GM19452 (cell line): ENCODE results near the gene OR10H2.
"Not testable (repeated sequence)": the region's sequence is repeated elsewhere in the genome, so short reads cannot be mapped to it uniquely, and the experiment has no call there.

Experiments
- ATAC-seq: cut with Tn5 transposase; IDR thresholded peaks from one replicate; pipeline ENCODE4 v1.9.1; 2021; ENCODE audit not compliant: unreplicated experiment

Gene OR10H2

DNA sequence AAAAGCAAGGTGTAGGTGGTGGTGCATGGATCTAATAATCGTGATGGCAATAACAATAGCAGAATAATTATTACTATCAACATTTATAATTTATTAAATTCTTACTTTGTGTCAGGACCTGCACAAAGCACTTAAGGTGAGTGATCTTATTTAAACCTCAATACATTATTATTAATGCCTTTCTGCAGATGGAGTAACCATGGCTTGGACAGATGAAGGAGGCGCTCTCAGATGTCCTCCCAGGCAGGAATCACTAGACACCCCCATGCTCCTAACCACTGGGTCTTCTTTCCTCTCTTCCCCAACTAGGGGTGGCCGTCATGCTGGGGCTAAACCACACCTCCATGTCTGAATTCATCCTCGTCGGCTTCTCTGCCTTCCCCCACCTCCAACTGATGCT is at the start of gene OR10H2:
TSS of gene OR10H2 (plus strand) at position 301 of the 400 bp plus-strand sequence. CDS start at position 321, 20 bp downstream.
- no peak for ATAC-seq

GRCh38 chr19:15679089-15679488 is 48.7 kb upstream of the OR10H2 start:
- no peak for ATAC-seq

GRCh38 chr19:15679865-15680264 is 48.0 kb upstream of the OR10H2 start:
- not testable (repeated sequence) for ATAC-seq

GRCh38 chr19:15680478-15681322 is 47.1 kb upstream of the OR10H2 start:
- no peak for ATAC-seq

GRCh38 chr19:15683411-15683810 is 44.4 kb upstream of the OR10H2 start:
- ATAC-seq = no peak

DNA sequence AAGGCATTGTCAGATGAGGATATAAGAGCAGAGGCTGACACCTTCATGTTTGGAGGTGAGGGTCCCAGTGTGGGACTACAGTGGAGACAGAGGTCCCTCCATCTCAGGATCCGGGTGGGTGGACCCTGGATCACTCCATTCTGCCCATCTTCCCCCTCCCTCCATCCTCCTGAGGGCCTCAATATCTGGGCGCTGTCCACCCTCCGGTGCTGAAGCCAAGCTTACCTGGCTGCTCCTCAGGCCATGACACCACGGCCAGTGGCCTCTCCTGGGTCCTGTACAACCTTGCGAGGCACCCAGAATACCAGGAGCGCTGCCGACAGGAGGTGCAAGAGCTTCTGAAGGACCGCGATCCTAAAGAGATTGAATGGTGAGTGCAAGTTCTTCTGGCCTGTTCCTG is 43.0 kb upstream of the OR10H2 start:
- no peak for ATAC-seq

GRCh38 chr19:15696654-15697194 is 31.1 kb upstream of the OR10H2 start:
- ATAC-seq = no peak

- no peak for ATAC-seq
Observed at GRCh38 chr19:15701757-15702533, 25.9 kb upstream of the OR10H2 start.

- ATAC-seq = no peak
Observed at GRCh38 chr19:15702534-15702930, 25.3 kb upstream of the OR10H2 start.

- no peak for ATAC-seq
Observed at GRCh38 chr19:15714638-15715037, 13.2 kb upstream of the OR10H2 start.

GRCh38 chr19:15715642-15716041 is 12.2 kb upstream of the OR10H2 start:
- no peak for ATAC-seq

DNA sequence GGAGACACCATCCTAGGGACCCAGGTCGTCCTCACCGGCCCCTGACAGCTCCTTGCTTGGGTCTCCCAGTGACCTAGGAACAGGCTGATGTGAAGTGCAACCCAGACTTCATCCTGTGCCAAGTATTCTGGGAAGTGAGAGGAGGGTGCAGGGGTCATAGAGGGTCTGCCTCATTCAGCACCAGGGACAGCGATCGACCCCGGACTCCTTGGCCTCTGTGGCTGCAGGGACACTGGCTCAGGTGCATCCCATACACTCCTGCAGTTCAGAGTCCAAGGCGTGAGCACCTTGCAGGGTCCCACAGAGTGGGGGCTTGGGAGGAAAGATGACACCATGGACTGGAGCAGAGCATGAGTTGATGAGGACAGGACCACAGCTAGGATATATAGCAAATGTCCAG is 10.0 kb upstream of the OR10H2 start:
- ATAC-seq = no peak

GRCh38 chr19:15721268-15721667 is 6.6 kb upstream of the OR10H2 start:
- ATAC-seq = no peak

DNA sequence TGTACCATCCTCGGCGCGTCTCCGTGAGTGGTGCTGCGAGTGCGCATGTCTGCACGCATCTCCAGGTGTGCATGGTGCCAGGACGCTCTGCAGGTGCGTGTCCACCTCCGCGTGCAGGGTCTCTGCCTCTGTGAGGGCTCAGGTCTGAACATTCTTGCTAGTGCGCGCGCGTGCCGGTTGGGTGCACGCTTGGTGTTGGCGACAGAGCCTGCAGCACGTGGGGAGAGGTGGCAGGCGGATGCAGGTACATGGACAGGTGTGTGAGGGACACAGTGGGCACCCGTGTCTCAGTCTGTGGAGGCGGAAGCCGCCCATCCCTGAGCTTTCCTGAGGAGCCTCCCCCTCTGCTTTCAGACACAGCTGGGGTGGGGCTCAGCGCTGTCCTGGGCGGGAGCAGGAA is 4.9 kb upstream of the OR10H2 start:
- ATAC-seq = no peak

GRCh38 chr19:15730538-15730937 is 2.7 kb downstream of the OR10H2 start:
- no peak for ATAC-seq

DNA sequence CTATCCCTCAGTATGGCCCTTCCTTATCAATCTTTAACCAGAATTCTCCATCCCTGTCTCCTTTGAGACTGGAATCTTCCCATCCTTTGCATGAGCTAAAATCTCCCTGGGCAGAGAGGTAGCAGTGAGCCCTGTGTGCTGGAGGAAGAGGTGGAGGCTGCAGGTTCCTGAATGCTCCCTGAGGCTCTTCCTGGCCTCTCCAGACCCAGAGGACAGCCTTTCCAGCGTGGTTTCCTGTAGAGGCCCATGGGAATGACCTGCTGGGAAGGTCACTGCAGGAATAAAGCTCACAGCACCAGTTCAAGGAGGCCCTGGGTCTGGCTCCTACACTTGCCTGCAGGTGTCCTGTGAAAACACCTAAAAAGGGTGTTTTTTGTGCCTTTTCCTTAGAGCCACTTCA is 4.6 kb downstream of the OR10H2 start:
- ATAC-seq = no peak

- no peak for ATAC-seq
Observed at GRCh38 chr19:15733895-15734294, 6.1 kb downstream of the OR10H2 start.

- no peak for ATAC-seq
Observed at GRCh38 chr19:15737722-15738121, 9.9 kb downstream of the OR10H2 start, which contains the start of gene OR10H3. Gene OR10H3 (plus strand): TSS chr19:15737985. CDS start chr19:15741393, 3,408 bp downstream.

DNA sequence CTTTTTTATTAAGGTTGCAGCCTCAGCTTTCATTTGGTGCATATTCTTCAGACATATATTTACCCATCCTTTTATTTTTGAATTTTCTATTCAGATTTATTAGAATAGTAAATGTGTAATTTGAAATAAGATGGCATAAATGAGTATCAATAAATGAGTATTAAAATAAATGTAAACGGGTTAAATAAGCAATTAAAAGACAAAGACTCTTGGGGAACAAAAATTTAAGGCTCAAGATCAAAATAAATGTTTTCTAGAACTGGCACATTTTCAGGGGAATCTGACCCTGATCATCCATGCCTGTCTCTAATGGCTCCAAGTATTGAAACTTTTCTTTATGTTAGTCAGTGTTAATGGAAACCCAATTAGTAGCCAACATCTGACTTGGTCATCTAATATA is 13.0 kb downstream of the OR10H2 start:
- no peak for ATAC-seq

- ATAC-seq = no peak
Observed at GRCh38 chr19:15748239-15748638, 20.4 kb downstream of the OR10H2 start.

DNA sequence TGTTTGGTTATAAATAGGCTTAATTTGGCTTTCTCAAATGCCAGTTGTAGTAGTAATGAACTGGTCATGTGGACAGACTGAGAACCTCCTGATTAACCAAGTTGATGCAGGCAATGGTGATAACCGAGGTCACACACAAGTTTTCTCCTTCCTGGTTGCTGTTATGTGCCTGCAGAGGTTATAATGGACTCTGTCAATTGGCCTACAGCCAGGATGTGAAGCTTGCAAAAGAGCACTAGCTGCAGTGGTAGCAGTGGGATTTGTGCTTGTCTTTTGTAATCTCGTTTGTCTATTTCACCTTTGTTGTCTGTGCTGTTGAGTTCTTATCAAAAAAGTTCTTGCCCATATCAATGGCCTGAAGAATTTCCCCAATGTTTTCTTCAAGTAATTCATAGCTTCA is 30.6 kb downstream of the OR10H2 start:
- ATAC-seq = no peak
